Stimulated activated CD4-positive, alpha-beta T cell treated with anti-CD3 and anti-CD28 coated beads, Interleukin-4, amount 100 ng/mL, for 1 hour (primary cell): ENCODE results near the gene PLEKHN1.
"Not testable (repeated sequence)": the region's sequence is repeated elsewhere in the genome, so short reads cannot be mapped to it uniquely, and the experiment has no call there.

ENCODE experiments used
- DNase-seq: peaks from one replicate; pipeline ENCODE4 v3.0.0-alpha.2; 2020

PLEKHN1 gene

DNA sequence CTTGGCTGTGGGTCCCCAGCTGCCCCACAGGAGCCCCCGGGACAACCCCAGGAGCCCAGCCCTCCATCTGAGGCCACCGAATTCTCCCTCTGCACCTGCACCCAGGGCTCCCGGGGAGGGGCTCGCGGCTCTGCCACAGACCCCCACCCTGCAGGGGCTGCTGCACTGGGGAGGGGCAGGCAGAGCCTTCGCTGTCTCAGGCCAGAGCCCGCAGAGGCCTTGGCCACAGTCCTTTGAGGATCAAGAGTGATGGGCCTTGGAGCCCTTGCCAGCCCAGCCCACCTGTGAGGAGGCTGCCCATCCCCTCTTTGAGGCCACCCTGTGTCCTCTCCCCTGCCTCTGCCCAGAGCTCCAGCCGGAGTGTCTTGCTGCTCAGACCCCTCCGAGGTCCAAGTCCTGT lies 9.1 kb downstream of the PLEKHN1 start:
- no peak for DNase-seq

DNA sequence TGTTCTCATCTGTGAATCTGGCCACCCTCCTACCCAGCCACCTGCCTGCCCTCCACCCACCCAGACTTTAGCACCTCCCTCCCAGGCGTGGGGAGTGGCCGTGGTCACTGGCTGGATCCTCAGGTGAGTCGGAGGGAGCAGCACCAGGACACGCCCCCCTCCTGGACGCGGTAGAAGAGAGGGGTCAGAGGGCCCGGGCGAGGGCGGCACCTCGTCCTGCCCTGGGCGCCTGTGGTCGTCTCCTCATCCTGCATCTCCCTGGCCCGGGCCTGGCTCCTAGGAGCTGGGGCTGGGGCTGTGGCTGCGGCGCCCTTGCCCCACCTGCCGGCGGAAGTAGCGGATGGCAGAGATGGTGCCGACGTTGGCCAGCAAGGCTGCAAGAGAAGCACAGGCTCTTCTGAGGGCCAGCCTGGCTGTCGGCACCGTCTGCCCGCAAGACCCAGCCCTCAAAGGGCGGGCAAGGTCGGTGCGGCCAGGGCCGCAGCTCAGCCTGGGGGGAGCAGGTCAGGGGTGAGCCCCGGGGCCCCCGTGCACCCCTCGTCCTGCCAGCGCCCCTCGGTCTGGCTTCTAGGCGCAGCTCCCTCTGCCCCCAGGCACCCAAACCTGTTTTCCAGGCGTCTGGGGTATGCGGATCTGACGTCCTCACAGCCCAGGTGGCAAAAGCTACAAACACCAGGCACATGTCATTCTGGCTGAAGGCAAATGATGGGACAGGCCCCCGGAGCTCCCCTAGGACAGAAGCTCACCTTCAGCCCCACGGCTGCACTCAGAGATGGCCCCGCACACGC lies 9.8 kb downstream of the PLEKHN1 start:
- DNase-seq: peak; percentile 71

DNA sequence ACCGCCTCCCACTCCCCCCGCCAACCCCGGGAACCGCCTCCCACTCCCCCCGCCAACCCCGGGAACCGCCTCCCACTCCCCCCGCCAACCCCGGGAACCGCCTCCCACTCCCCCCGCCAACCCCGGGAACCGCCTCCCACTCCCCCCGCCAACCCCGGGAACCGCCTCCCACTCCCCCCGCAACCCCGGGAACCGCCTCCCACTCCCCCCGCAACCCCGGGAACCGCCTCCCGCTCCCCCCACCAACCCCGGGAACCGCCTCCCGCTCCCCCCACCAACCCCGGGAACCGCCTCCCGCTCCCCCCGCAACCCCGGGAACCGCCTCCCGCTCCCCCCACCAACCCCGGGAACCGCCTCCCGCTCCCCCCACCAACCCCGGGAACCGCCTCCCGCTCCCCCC lies 10.5 kb downstream of the PLEKHN1 start:
- not testable (repeated sequence) for DNase-seq

DNA sequence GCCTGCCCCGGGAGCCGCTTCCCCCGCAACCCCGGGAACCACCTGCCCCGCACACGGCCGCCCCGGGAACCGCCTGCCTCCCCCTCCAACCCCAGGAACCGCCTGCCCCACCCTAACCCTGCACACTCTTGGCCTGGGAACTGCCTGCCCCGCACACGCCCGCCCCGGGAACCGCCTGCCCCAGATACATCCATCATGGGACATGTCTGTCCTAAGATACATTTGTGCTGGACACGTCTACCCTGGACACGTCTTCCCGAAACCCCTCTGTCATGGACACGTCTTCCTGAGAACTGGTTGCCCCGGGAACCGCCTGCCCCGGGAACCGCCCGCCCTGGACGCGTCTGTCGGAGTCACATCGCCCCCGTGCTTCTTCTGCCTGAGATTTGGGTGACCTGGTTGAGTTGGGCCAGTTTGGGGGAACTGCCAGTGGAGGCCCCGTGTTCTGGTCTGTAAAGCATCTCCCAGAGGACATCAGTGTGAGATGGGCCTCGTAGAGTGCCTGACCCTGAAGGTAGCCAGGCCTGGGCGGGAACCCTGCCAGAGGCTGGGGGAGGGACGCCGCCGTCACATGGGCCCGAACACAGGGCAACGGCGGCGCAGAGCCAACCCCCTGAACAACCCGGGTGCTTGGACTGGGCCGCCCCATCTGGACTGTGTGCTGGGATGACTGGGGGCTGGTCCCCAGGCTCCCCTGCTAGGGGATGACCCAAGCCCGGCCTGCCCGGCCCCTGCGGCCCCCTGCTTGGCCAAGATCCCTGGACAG lies 12.0 kb downstream of the PLEKHN1 start:
- no peak for DNase-seq

DNA sequence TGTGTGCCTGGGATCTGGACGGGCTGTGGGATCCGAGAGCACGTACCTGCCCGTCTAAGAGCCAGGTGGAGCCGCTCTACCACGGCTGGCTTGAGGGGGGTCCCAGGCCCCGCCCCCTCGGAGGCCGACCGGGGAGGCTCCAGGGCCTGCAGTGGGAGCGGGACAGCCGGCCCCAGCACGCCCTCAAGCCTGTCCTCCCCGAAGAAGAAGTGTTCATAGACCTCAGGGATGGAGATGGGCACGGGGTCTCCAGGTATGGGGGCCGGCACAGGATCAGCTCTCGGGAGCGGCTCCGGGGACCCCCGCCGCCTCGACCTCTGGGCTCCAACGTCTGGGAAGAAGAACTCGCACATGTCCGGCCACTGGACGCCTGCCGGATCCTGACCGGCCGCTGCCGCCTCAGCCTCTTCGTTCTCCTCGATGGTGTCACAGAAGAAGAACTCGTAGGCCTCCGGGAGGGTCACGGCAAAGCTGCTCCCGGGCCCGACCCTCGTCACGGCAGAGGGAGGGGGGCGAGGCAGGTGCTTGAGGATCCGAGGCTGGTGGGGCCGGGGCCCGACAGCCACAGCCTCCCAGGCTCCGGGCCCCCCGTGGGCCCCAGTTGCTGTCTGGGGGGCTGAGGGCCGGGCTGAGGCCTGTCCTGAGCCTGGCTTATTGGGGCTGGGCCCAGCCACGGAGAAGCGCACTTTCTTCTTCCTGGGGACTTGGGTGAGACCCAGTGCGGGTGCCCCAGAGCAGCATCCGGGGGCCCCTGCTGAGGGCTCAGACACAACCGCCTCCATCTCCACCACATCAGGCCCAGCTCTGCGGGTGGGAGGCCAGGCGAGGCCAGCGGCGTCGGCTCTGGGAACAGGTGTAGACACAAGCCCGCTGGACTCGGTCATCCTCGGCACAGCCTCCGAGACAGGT lies 12.8 kb downstream of the PLEKHN1 start:
- no peak for DNase-seq

DNA sequence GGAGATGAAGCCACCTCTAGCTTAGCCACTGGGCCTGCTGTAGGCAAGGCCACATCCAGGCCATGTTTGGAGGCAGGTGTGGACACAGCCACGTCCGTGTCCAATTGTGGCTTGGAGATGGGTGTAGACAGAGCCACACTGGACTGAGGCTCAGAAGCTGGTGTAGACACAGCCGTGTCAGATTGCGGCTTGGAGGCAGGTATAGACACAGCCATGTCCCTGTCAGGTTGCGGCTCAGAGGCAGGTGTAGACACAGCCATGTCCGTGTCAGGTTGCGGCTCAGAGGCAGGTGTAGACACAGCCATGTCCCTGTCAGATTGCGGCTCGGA lies 13.4 kb downstream of the PLEKHN1 start:
- no peak for DNase-seq

DNA sequence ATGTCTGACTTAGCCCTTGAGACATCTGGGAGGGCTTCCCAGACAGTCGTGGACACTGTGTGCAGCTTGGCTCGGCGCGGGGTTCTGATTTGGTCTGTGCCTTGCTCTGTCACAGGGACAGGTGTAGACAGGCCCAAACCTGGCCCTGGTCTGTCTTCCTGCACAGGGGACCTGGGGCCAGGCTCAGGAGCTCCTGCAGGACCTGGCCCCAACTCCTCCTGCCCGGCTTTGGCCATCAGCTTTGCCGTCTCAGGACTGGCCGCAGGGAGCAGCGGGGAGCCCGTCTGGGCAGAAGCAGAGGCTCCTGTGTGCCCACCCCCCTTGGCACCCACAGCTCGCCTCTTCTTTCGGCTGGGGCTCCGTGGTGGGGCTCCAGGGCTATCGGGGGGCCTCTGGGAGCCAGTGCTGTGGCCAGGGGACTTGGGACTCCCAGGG lies 13.9 kb downstream of the PLEKHN1 start:
- no peak for DNase-seq

DNA sequence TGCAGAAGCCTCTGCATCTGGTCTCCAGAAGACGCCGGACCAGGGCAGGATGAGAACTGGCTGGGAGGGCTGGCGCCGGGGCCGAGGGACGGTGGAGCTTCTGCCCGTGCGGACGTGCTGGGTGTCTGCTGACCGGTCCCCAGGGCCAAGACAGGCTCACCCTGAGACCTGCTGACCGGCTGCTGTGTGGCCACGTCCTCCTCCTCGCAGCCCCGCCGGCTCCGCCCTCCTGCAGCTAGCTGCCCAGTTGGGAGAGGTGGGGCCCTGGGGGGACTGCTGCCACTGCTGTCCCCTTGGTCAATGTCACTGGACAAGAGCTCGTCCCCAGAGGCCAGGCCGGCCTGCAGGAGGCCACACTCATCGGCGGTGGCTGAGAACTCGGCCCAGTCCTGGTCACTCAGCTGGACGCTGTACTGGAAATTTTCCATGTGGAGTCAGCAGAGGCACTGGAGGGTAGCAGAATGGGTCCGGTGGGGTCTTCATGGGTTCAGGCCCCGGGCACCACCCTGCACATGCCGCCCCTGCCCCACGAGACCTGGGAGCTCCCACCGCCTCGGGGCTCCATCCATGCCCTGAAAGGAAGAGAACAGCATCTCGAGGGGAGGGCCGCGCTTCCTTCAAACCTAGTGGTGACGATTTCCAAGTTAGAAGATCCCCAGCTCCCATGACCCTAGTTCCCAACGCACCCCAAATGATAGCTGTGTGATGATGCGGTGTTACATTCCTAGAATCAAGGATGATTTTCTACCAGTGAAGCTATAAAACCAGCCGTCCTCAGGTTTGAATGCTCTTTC lies 14.5 kb downstream of the PLEKHN1 start:
- no peak for DNase-seq

DNA sequence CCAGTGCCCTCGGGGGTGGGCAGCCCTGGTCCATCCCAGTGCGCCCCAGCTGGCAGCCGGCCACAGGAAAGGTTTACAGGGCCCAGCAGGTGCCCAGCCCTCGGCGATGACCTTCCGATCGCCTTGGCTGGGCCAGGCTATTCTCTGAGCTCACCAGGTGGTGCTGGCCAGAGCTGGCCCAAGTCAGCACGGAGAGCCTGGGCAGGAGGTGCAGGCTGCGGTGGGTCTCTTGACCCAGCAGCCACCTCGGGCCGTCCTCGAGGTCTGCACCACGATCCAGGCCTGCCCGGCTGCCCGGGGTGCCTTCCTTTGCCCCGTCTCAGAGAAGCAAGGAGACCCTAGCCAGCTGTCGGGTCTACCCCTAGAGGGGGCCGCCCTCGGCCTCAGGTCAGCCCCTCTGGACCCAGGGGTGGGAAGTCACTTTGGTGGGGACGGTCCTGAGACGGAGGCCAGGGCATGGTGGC lies 15.2 kb downstream of the PLEKHN1 start:
- DNase-seq: no peak

DNA sequence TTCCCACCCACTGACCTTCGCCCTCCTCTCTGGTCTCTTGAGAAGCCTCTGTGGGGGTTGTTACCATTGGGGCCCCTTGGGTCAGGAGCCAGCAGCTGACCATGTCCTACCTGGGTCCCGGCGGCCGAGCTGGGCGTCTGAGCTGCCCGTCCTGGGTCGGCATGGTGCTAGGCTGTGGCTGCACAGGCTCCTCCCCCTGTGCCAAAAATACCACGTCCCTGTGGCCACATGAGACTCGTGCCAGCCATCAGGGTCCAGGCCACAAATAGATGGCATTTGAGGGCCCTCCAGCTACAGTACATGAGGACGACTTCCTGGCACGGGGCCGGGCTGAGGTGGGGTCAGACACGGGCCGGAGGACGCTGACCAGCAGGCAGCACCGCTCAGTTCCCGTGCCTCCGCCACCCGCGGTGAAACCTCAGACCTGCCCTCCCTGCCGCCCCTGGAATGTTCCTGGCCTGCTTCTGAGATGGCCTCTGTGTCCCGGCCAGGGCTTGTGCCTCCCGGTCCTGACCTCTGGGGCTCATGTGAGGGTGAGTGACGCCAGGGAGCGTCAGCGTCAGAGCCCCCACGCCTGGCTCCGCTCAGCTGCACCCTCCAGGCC lies 15.8 kb downstream of the PLEKHN1 start, which contains the start of gene PERM1:
Gene PERM1 (minus strand): TSS at position 139 of the 604 bp plus-strand sequence. CDS start 1,064 bp downstream, outside the sequence.
- DNase-seq: no peak

DNA sequence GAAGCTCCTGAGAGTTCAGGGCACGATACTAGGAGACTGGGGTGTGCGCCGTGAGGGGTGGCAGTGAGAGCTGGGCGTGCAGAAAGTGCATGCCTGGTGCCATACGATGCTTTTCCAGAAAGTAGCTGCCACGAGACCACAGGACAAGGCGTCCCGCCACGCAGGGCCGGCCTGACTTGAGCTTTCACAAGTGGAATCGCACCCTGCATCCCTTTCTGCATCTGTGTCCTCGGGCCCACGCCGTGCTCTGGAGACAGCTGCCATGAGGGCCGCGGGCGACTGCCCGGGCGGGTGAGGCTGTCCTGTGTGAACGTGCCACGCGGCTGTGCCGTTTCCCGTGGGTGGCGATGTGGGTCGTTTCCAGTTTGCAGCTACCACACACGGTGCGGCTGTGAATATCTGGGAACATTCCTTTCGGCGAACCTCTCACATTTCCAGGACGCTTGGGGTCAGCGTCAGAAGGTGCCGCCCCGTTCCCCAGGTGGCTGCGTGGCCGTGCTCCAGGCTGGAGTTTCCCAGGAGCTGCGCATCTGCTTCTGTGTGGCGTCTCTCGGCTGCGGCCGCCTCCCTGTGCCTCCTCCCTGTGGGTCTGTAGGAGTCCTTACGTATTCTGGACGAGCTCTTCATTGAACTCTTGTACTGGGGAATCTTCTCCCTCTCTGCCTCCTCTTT lies 16.6 kb downstream of the PLEKHN1 start:
- DNase-seq: no peak

DNA sequence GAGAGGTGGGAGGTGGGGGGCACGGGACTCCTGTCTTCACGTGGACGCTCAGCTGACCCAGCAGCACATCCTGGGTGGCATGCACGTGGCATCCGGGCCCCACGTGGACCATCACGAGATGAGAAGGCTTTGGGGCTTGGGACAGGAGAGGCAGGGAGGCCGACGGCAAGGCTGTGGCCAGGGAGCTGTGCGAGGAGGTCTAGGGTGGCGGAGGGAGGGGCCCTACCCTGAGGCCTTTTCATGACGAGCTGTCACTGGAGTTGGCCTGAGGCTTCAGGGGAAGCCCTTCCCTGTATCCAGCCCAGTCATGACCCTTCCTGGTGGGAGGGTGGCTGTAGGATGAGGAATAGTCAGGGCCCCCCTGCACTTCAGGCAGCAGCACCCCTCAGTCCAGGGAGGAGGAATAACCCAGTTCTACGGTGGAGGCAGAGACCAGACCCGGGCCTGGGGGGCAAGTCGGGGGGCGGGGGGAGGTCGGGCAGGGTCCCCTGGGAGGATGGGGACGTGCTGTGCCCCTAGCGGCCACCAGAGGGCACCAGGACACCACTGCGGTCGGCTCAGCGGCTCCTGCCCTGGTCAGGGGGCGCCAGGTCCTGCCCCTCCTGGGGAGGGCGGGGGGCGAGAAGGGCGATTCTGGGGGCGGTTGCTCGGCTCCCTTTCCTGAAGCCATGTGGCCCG lies 17.7 kb downstream of the PLEKHN1 start:
- peak; percentile 69 for DNase-seq

DNA sequence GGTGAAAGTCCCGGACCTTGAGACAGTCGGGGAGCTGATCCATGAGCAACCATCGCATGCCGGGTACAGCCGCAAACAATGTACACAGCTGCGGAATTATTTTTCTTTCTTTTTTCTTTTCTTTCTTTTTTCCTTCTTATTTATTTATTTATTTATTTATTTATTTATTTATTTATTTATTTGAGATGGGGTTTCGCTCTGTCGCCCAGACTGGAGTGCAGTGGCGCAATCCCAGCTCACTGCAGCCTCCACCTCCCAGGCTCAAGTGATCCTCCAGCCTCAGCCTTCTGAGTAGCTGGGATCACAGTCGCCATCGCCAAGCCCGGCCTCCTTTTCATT lies 18.2 kb downstream of the PLEKHN1 start:
- DNase-seq: no peak

DNA sequence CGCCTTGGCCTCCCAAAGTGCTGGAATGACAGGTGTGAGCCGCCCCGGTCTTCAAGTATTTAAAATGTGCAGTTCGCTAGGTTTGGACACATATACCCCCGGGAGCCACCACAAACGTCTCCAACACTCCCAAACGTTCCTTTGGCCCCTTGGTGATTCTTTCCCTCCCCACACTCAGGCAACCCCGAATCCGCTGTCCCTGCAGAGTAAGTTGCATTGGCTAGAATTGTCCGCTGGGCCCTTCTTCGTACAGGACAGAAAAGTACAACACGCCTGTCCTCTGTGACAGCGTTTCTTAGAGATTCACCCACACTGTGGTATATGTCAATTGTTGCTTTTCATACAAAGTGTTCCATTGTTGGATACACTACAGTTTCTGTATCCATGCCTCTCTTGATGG lies 18.8 kb downstream of the PLEKHN1 start:
- DNase-seq: no peak

DNA sequence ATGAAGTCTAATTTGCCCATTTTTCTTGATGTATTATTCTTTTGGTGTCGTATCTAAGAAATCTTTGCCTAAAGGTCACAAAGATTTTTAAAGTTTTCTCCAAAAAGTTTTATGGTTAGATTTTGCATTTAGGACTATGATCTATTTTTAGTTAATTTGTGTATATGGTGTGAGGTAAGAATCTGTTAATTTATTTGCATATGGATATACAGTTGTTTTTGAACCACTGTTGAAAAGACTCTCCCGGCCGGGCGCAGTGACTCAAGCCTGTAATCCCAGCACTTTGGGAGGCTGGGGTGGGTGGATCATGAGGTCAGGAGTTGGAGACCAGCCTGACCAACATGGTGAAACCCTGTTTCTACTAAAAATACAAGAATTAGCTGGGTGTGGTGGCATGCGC lies 21.8 kb downstream of the PLEKHN1 start:
- not testable (repeated sequence) for DNase-seq

DNA sequence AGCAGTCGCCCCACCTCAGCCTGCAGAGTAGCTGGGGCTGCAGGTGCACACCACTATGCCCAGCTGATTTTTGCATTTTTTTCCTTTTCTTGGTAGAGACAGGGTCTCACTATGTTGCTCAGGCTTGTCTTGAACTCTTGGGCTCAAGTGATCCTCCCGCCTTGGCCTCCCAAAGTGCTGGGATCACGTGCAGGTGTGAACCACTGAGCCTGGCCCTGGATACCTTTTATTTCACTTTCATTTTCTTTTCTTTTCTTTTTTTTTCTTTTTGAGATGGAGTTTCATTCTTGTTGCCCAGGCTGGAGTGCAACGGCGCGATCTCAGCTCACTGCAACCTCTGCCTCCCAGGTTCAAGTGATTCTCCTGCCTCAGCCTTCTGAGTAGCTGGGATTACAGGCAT lies 25.0 kb downstream of the PLEKHN1 start:
- not testable (repeated sequence) for DNase-seq

DNA sequence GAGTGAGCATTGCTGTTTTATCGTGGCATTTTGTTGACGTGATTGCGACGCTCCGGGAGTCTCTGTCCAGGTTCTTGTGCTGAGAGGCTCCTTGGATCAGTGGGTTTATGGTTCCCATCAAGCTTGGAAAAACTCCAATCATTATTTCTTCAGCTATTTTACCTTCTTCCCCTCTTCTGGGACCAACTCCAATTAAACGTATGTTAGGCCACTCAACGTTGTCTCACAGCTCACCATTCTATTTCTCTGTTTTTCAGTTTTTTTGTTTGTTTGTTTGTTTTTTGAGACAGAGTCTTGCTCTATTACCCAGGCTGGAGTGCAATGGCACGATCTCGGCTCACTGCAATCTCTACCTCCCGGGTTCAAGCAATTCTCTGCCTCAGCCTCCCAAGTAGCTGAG lies 25.6 kb downstream of the PLEKHN1 start:
- DNase-seq: no peak

DNA sequence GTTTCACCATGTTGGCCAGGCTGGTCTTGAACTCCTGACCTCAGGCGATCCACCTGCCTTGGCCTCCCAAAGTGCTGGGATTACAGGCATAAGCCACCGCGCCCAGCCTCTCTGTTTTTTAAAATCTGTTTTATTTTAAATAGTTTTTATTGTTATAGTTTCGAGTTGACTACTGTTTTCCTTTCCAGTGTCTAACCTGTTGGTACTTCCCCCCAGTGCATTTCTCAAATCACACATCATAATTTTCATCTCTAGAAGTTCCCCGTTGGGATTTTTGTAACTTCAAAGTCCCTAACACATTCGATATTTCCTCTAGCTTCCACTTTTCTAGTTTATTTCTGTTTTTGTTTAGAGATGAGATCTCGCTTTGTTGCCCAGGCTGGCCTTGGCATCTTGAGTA lies 26.1 kb downstream of the PLEKHN1 start:
- DNase-seq: no peak

DNA sequence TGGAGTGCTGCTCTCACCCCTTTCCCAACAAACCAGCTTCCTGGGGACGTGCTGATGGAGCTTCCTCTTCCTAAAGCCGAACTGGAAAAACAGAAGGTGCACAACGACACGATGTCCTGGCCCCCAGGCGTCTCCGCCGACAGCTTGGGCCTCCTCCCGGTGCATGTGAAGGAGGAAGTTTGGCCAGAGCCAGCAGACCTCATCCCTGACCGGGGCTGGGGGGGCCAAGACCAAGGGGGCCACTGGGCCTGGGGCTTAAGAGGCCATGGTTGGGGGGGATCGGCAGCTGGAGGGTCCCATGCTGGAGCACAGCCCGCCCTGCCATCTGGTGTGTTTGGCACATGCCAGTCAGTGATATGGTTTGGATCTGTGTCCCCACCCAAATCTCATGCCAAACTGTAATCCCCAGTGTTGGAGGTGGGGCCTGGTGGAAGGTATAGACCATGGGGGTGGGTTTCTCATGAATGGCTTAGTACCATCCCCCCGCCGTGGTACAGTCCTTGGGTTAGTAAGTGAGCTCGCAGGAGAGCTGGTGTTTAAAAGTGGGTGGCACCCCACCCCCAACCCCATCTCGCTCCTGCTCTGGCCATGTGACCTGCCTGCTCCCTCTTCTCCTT lies 27.2 kb downstream of the PLEKHN1 start:
- no peak for DNase-seq

DNA sequence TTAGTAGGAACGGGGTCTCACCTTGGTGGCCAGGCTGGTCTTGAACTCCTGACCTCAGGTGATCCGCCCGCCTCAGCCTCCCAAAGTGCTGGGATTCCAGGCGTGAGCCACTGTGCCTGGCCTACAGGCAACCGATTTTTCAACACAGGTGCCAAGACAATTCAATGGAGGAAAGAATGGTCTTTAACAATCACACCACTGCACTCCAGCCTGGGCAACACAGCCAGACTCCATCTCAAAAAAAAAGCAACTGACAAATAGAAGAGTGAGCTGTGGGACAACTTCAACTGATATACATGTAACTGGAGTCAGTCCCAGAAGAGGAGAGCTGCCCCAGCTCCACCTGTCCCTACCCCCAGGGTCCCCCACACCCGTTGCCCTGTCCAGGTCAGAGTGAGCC lies 28.3 kb downstream of the PLEKHN1 start:
- not testable (repeated sequence) for DNase-seq
